HG03025 (cell line): ENCODE data around the gene RHOJ.
A peak's percentile ranks its signal among the peaks of the same experiment; 100 is the strongest.
"Not testable (repeated sequence)": the region's sequence is repeated elsewhere in the genome, so short reads cannot be mapped to it uniquely, and the experiment has no call there.

Source experiments
- ATAC-seq: cut with Tn5 transposase; IDR thresholded peaks from one replicate; pipeline ENCODE4 v1.9.1; 2021; ENCODE audit warnings: mild to moderate bottlenecking, moderate library complexity; ENCODE audit not compliant: unreplicated experiment, low FRiP score

RHOJ gene

DNA sequence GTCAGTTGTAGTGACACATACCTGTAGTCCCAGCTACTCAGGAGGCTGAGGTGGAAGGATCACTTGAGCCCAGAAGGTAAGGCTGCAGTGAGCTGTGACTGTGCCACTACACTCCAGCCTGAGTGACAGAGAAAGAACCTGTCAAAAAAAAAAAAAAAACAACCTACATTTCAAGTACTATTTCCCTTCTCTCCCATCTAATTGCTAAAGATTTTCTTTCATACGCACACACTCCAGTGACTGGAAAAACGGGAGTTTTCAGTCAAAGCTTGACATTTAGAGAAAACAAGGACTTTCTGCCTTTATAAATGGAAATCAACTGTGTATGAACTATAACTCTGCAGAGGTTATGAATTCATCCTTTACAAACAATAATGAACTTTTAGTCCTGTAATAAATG is 88.6 kb downstream of the RHOJ start:
- no peak for ATAC-seq

DNA sequence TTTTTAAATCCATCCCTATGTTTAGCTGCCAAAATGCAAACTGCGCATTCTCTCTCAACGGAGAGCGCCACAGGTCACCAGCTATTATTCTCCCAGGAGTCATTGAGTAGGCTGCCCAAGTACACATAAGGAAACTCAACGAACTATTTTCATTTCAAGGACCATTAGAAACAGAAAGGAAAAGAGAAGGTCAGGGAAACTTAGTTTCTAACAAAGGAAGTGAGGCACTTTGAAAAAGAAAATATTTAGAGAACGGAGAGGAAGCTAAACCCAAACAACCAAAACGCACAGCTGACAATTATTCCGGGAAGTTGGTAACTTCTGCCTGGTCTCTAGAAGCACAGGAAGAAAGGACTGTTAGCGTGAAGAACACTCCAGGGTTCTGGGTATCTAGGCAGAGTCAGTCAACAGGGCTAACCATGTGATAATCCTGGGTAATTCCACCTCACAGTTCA is 91.0 kb downstream of the RHOJ start:
- ATAC-seq: peak; percentile 20

DNA sequence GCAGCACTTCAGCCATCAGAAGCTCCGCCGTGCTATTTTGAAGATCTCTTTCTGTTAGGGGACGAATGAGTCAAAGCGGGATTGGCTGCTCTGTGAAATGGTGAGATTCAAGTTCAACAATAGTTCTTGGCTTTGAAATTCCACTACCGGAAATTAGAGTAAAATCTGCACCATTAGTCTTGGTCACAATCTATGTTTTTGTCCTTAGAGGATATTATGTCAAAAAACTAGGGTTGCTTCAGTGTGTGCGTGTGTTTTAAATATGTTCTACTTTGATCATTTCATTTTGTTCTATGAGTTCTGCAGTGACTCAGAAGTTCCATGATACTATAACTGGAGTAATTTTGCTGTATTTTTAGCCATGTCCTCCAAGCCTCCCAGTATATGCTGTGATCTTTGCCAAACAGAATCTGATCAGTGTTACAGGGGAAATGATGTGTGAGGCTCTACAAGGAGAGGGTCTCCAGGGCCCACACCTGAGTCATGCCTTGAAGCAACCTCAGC is 91.9 kb downstream of the RHOJ start:
- ATAC-seq: peak; percentile 60

GRCh38 chr14:63297372-63298063 is 93.3 kb downstream of the RHOJ start:
- ATAC-seq: no peak

GRCh38 chr14:63299351-63300110 is 95.3 kb downstream of the RHOJ start:
- no peak for ATAC-seq

GRCh38 chr14:63300854-63301253 is 96.6 kb downstream of the RHOJ start:
- ATAC-seq: no peak

- ATAC-seq: no peak
These were observed 97.8 kb downstream of the RHOJ start for GRCh38 chr14:63301891-63302534.

GRCh38 chr14:63304429-63304828 is 100.2 kb downstream of the RHOJ start:
- not testable (repeated sequence) for ATAC-seq

DNA sequence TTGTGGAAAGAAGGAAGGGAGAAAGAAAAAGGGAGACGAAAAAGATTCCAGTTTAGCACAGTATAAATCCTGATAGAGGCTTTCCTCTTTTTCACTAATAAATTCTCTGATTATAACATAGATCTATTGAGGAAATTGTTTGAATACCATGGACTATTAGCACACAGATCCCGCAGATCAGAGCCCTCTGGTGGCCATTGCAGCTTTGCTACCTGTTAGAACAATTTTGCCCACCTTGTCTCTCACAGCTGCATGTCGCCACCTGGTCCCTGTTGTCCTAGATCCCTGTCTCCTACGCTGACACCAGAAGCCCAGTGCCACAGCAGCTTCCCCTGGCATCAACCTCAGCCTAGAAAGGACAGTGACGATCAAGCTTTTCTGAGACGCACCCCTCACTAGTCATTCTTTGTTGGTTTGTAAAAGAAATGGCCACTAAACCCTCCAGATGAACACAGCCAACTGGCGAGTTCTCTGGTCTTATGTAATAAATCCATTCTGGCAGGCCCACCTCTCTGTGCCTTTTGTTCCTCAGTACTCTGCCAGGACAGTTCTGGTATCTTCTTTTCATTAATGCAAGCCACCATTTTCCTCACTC is 104.6 kb downstream of the RHOJ start:
- no peak for ATAC-seq

GRCh38 chr14:63318835-63319234 is 114.6 kb downstream of the RHOJ start, which contains the start of gene GPHB5:
Gene GPHB5, minus strand, starts transcription at chr14:63318935. Its CDS starts 1,086 bp downstream, at chr14:63317849.
- ATAC-seq: no peak

DNA sequence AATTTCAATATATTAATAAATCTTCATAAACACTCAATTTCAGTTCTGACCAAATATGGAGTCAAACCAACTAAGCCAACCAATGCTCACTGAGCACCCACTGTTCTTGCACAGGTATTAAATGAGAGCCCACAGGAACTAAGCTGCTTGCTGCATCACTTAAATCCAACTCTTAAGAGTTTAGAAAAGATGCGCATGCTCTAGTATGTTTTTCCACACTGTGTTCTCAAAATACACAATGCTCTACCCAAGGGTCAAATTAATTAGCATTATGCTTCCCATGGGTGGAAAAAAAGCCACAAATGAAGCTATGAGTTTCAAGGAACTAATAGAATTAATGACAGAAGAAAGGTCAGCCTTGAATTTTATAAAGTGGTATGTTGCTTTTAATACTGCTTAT is 118.2 kb downstream of the RHOJ start:
- ATAC-seq: no peak

DNA sequence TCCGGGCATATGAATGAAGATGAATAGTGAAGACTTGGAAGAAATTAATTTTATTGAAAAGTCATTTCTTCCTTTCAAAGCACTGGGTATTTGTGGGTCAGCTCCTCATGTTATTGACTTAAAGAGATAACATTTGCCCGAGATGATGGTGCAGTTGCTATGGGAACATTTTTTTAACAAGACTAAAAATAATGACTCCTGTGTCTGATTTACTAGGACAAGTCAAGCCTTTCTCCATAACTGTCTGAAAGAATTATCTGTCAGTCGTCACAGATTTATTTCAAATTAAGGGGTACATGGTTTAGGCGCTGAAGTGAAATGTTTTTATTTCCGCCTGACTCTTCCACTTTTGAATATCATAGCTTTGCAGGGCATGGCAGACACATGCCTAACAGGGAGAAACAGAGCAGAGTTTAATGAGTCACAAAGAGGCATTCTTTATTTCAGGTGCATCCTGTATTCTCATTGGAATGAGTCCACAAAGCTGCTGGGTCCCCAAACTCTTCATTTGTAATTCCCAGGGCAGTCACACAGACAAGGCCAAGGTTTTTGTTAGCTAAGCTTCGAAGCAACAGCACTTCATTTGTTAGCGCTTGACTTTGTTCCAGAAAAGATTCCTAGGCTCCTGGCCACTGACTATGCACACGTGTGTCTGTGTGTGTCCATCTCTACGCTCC is 118.8 kb downstream of the RHOJ start:
- ATAC-seq: no peak

DNA sequence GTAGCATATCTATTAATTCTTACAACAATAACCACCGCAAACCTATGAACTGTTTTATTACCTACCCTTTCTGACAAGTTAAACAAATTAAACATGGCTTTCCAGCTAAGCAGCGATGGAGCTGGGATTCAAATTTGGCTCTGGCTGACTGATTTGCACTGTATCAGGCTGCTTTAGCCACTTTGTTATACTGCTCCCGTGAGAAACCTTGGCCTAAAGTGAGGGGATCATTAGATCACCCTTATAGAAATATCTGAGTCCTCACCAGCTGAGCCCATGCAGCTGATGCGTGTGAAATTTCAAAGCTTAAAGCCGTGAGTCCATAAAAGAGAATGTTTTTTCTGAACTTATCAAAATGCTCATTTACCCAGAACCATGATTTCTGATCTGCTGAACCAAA is 122.6 kb downstream of the RHOJ start:
- ATAC-seq: no peak

DNA sequence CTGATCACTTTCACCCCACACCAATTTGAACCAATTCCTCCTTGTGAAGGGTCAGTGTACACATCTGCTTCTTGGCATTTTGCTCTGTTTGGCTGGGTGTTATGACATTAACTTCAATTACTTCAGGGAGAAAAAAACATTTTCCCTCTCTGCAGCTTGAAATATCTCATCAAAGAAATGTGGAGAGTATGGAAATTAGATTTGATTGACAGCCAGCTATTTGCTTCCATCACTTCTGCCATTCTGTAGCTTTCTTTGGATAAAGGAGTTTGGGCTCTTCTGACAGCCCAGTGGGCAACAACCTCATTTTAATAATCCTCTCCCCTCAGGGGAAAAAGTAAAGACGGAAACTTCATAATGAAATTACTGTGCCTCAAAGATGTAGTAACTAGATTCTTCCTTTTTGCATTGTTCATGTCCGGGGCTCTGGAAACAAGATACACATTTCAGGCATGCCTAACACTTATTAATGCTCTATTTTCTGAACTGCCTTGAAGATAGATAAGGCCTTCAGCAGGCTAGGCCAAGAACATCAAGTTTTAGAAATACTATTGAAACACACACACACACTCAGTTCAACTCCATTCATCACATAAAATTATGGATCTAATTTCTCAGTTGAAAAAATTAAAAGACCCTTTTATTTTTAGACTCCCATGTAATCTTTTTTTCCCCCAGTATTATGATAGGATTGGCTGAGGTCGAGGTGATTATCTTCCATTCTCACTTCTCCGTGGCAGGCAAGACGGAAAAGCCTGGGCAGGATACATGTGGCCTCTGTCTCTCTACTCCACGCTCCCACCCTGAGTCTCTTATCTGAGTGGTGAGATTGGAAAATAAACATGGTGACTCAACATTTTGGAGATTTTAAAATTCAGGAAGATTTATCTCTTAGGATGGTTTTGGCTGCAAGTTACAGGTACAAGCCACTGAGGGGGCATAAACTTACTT is 124.8 kb downstream of the RHOJ start:
- ATAC-seq: no peak

- no peak for ATAC-seq
These were observed 138.1 kb downstream of the RHOJ start for GRCh38 chr14:63342371-63342770.
